AG04450 (cell line): ENCODE results near the gene OXLD1. TPM values are rescaled to one million over a fixed set of nuclear protein-coding genes. Genes with fewer than 3 reads are reported as not detected.
A peak's percentile ranks its signal among the peaks of the same experiment; 100 is the strongest.

Experiments
- CTCF ChIA-PET: fragments of 300-600, 350-600 bp; formaldehyde crosslinking; extraction: SDS; loops from one replicate; lab custom pipeline; 2022; ENCODE audit warnings: antibody characterized with exemption, inconsistent platforms; lab: Charles Lee
- POLR2A ChIA-PET: fragments of 350-600 bp; formaldehyde crosslinking; extraction: SDS; loops from one replicate; lab custom pipeline; 2021; ENCODE audit warnings: antibody characterized with exemption, inconsistent platforms; lab: Yijun Ruan, JAX
- DNase-seq: peaks from one replicate; pipeline ENCODE4 v3.0.0-alpha.2; 2011; ENCODE audit warnings: low read depth, low spot score
- H3K27ac ChIP-seq: one replicate; pipeline ENCODE4 v1.5.1; 2012; ENCODE audit warnings: low read depth, low read length, control low read depth
- H3K27me3 ChIP-seq: one replicate; pipeline ENCODE4 v1.6.0; 2012; ENCODE audit warnings: low read length; ENCODE audit not compliant: control insufficient read depth, insufficient read depth
- H3K4me3 ChIP-seq: 2 replicates; pipeline ENCODE4 v1.5.1; 2011; ENCODE audit warnings: mild to moderate bottlenecking, low read depth, low read length, control low read depth
- H3K9me3 ChIP-seq: 2 replicates; pipeline ENCODE4 v1.5.1; 2012; ENCODE audit warnings: low read length; ENCODE audit not compliant: control insufficient read depth, insufficient read depth
- polyA minus RNA-seq: library from RNA; depleted of rRNA, polyadenylated mRNA; stranded (reverse); fragments of >200 nt; gene quantifications from 2 replicates; pipeline ENCODE4 v1.2.3, GENCODE V29; 2011; rRNA and poly(A)+ RNA removed
- polyA plus RNA-seq: library from polyadenylated mRNA; depleted of rRNA; stranded (reverse); fragments of >200 nt; gene quantifications from 2 replicates; pipeline ENCODE4 v1.2.3, GENCODE V29; 2011; rRNA removed
- TF ChIP-seq, protein P1 (sequence below): IDR thresholded peaks from 2 replicates; pipeline ENCODE4 v1.5.1; 2011; ENCODE audit warnings: low read depth, low read length, control low read depth, inconsistent platforms

The OXLD1 gene
- 13.4 and 17.0 TPM in 2 replicates for polyA plus RNA-seq
- polyA minus RNA-seq: 2.9 and 4.4 TPM in 2 replicates

DNA sequence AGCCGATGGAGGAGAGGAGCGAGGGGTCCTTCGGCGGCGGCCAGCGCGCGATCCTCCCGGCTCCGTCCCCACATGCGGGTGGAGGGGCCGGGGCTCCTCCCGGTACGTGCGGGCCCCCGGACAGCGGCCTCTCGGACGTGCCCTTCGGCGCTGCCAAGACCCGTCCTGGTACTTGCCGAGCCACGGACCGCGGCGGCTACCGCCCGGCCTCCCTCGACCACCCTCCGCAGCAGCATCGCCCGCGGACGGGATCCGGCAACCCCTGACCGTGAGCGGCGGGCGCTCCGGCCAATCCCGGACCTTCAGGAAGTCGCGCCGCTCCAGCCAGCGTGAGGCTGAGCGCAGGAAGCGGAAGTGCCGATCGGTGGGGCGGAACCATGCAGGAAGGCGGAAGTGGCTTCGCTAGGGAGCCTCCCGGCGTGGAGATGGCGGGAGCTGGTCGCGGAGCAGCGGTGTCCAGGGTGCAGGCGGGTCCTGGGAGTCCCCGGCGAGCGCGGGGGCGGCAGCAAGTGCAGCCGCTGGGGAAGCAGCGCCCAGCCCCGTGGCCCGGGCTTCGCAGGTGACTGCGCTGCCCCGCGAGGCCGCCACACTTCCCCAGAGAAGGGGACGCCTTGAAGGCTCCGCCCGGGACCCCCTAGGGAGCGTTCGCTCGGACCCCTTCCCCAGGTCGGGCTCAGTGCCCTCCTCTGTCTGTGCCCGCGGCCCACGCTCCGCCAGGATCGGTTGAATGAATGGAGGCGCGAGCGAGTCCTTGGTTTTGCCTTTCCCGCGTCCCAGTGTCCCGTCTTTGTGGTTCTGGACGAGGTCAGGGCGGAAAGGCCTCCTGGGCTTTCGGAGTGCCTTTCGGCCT is at the start of gene OXLD1, which contains the start of gene CCDC137:
Gene OXLD1, minus strand, starts transcription at position 264 of the 850 bp plus-strand sequence. Its CDS starts 28 bp downstream, at position 236.
Gene CCDC137, plus strand, starts transcription at position 396 of the 850 bp plus-strand sequence. Its CDS starts 30 bp downstream, at position 426.
- CTCF ChIA-PET: interaction anchor here (1.0 kb wide), 1 partner anchor 9 kb away, joined by 4 read pairs; no protein-coding TSS in a partner anchor

DNA sequence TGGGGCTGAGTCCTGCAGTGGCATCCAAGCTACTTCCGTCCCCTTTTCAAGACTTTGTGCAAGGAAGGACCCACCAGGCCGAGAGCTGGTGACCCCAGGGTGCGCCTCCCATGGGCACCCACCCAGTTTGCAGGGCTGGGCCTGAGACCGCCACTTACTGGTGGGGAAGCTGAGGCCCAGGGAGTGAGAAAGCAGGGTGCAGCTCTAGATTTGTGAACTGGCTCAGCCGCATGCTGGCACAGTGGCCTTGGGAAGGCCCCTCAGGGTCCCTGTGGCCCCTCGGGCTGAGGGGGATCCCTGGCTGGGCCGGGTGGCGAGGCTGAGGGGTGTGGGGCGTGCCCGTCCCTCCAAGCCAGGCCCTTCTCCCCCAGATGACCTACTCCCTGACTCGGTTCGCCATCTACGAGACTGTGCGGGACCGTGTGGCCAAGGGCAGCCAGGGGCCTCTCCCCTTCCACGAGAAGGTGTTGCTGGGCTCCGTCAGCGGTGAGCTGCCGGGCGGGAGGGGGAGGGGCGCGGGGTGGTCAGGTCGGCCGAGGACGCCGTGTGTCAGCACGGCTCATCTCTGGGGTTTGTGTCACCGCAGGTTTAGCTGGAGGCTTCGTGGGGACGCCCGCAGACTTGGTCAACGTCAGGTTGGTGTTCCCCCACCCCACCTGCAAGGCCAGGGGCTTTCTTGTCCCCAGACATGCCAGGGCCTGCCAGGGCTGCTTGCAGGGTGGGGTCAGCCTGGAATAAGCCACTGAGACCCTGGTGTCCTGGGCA is 48.9 kb upstream of the OXLD1 start:
- TF ChIP-seq, protein P1, sequence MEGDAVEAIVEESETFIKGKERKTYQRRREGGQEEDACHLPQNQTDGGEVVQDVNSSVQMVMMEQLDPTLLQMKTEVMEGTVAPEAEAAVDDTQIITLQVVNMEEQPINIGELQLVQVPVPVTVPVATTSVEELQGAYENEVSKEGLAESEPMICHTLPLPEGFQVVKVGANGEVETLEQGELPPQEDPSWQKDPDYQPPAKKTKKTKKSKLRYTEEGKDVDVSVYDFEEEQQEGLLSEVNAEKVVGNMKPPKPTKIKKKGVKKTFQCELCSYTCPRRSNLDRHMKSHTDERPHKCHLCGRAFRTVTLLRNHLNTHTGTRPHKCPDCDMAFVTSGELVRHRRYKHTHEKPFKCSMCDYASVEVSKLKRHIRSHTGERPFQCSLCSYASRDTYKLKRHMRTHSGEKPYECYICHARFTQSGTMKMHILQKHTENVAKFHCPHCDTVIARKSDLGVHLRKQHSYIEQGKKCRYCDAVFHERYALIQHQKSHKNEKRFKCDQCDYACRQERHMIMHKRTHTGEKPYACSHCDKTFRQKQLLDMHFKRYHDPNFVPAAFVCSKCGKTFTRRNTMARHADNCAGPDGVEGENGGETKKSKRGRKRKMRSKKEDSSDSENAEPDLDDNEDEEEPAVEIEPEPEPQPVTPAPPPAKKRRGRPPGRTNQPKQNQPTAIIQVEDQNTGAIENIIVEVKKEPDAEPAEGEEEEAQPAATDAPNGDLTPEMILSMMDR: no peak
- Histone ChIP-seq H3K27me3 (no peaks in the 10 kb centered on the region), H3K27ac (no peak overlapping the region), H3K9me3 (no peaks in the 10 kb centered on the region; the same call in 1 of the 2 replicates), H3K4me3 (no peak overlapping the region)
- DNase-seq: no peak
- CTCF ChIA-PET: no interaction called here
- POLR2A ChIA-PET: no interaction called here

More for the DNA sequence above, at the start of gene OXLD1, which contains the start of gene CCDC137:
- Histone ChIP-seq H3K27ac (peak within 1 kb of the TSS; percentile 61), H3K27me3 (no peaks in the 10 kb centered on the region), H3K4me3 (peak within 1 kb of the TSS; percentile 85), H3K9me3 (no peaks in the 10 kb centered on the region; the same call in 1 of the 2 replicates)
- TF ChIP-seq, protein P1: no peak
- DNase-seq: peak; percentile 91
- POLR2A ChIA-PET: interaction anchor here (0.8 to 1.8 kb wide), 7 partner anchors 9 to 36 kb away, joined by 3 to 7 read pairs (median 4); partner anchors contain the start of genes ARL16, HGS and MRPL12

DNA sequence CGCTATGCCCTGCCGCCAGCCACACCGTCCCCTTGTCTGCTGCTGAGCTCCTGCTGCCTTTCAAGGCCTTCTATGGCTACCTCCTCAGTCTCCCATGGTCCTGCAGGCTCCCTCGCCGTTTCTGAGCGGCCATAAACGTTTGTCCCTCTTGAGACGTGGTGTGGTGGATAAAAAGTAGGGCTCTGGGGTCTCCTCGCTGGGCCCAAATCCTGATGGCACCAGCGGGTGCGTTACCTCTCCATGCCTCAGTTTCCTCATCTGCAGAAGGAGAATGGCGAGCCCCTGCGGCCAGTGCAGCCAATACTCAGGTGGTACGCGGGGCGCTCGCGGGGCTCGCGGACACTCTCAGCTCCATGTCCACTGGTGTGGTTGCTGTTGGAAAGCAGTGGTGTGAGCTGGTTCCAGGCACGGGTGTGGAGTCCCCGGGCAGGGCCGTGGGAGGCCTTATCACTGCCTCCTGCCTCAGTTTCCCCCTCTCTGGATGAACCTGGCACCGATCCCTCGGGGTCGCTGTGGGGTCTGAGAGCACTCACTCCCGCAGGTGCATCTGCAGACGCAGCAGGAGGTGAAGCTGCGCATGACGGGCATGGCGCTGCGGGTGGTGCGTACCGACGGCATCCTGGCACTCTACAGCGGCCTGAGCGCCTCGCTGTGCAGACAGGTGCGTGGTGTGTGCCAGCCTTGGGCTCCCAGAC is 48.2 kb upstream of the OXLD1 start:
- CTCF ChIA-PET: no interaction called here
- TF ChIP-seq, protein P1: no peak
- Histone ChIP-seq H3K4me3 (no peak overlapping the region), H3K9me3 (no peaks in the 10 kb centered on the region; the same call in 1 of the 2 replicates), H3K27me3 (no peaks in the 10 kb centered on the region), H3K27ac (no peak overlapping the region)
- no peak for DNase-seq
- POLR2A ChIA-PET: interaction anchor here (0.5 kb wide), 1 partner anchor 85 kb away, joined by 3 read pairs; no protein-coding TSS in a partner anchor

DNA sequence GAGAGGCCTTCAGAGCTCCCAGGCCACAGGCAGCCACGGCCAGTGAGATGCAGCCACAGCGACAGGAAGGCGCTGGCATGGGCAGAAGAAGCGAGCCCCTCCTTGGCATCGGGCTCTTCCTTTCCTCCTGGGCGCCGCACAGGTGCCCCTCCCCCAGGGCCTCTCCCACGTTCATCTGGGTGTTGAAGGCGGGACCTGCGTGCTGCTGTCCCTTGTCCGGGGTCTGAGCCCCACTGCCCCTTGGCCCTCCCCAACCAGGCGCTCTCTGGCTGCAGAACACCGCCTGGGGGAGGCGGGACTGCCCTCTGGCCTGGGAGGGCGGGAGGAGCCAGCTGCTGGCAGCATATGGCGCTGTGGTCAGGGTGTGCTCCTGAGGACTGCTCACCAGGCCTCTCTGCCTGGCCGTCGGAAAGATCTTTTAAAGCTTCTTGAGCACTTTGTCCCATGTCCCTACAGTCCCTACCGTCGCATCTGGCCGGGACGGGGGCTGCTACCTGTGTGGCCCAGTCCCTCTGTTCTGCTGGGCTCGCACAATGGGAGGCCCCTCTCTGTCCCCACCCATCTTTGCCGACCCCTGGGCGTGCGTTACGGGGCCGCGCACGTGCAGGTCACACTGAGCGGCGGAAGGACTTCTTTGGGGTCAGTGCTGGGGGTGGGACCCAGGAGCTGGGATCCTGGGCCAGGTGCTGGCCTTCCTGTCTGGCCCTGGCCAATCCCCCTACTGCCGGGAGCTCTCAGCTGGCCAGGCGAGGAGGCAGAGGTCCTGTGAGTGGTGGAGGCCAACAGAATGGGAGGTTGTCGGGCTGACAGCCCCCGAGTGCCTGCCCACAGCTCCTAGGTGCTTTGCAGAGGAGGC is 47.4 kb upstream of the OXLD1 start:
- POLR2A ChIA-PET: interaction anchor here (1.1 to 1.5 kb wide), 3 partner anchors 8 to 129 kb away, joined by 3 to 10 read pairs (median 3); partner anchors contain the start of gene MCRIP1
- H3K4me3 ChIP-seq: peak overlapping the region; percentile 66; the same call in 1 of the 2 replicates
- H3K9me3 ChIP-seq: no peaks in the 10 kb centered on the region
- DNase-seq: no peak
- CTCF ChIA-PET: no interaction called here
- H3K27me3 ChIP-seq: no peaks in the 10 kb centered on the region
- TF ChIP-seq, protein P1: no peak
- no peak overlapping the region for H3K27ac ChIP-seq
